Neural progenitor cell (in vitro differentiated cells): ENCODE results near the gene PRDX5.

ENCODE experiments used
- EZH2 ChIP-seq: fragments of 200-600 bp; sonication (generic); IDR thresholded peaks from 2 replicates; pipeline ENCODE4 v1.6.1; 2017; ENCODE audit warnings: antibody characterized with exemption, mild to moderate bottlenecking, moderate library complexity
- EZH2phosphoT487 ChIP-seq: fragments of 200-600 bp; sonication (generic); IDR thresholded peaks from 2 replicates; pipeline ENCODE4 v1.6.1; 2017; ENCODE audit warnings: antibody characterized with exemption
- TF ChIP-seq, protein P1 (sequence below): fragments of 200-600 bp; sonication (generic); IDR thresholded peaks from 2 replicates; pipeline ENCODE4 v1.5.1; 2017; ENCODE audit warnings: antibody characterized with exemption, mild to moderate bottlenecking

DNA sequence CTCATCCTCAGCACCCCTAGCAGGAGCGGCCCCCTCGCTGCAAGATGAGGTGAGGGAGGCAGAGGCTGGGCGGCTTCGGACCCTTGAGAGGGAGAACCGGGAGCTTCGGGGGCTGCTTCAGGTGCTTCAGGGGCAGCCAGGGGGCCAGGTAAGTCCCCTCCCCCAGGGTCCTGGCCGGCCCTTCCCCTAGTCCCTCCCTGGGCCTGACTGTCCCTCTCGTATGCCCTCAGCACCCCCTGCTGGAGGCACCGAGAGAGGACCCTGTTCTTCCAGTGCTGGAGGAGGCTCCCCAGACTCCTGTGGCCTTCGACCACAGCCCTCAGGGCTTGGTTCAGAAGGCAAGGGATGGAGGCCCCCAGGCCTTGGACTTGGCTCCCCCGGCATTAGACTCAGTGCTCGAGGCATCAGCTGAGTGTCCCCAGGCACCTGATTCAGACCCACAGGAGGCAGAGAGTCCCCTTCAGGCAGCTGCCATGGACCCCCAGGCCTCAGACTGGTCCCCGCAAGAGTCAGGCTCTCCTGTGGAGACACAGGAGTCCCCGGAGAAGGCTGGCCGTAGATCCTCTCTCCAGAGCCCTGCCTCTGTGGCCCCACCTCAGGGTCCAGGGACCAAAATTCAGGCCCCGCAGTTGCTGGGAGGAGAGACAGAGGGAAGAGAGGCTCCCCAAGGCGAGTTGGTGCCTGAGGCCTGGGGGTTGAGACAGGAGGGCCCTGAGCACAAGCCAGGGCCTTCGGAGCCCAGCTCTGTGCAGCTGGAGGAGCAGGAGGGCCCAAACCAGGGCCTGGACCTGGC lies 26.0 kb downstream of the PRDX5 start:
- TF ChIP-seq EZH2 (no peak), EZH2phosphoT487 (no peak)
- TF ChIP-seq, protein P1, sequence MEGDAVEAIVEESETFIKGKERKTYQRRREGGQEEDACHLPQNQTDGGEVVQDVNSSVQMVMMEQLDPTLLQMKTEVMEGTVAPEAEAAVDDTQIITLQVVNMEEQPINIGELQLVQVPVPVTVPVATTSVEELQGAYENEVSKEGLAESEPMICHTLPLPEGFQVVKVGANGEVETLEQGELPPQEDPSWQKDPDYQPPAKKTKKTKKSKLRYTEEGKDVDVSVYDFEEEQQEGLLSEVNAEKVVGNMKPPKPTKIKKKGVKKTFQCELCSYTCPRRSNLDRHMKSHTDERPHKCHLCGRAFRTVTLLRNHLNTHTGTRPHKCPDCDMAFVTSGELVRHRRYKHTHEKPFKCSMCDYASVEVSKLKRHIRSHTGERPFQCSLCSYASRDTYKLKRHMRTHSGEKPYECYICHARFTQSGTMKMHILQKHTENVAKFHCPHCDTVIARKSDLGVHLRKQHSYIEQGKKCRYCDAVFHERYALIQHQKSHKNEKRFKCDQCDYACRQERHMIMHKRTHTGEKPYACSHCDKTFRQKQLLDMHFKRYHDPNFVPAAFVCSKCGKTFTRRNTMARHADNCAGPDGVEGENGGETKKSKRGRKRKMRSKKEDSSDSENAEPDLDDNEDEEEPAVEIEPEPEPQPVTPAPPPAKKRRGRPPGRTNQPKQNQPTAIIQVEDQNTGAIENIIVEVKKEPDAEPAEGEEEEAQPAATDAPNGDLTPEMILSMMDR: peak; percentile 35
